ENCODE data around the gene RPRML.

- TF ChIP-seq, protein P1, sequence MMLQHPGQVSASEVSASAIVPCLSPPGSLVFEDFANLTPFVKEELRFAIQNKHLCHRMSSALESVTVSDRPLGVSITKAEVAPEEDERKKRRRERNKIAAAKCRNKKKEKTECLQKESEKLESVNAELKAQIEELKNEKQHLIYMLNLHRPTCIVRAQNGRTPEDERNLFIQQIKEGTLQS (IDR thresholded peaks at IDR 0.05) = no peak
- TF ChIP-seq, protein P2, sequence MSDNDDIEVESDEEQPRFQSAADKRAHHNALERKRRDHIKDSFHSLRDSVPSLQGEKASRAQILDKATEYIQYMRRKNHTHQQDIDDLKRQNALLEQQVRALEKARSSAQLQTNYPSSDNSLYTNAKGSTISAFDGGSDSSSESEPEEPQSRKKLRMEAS (IDR thresholded peaks at IDR 0.05) = no peak
- TF ChIP-seq, protein P3, sequence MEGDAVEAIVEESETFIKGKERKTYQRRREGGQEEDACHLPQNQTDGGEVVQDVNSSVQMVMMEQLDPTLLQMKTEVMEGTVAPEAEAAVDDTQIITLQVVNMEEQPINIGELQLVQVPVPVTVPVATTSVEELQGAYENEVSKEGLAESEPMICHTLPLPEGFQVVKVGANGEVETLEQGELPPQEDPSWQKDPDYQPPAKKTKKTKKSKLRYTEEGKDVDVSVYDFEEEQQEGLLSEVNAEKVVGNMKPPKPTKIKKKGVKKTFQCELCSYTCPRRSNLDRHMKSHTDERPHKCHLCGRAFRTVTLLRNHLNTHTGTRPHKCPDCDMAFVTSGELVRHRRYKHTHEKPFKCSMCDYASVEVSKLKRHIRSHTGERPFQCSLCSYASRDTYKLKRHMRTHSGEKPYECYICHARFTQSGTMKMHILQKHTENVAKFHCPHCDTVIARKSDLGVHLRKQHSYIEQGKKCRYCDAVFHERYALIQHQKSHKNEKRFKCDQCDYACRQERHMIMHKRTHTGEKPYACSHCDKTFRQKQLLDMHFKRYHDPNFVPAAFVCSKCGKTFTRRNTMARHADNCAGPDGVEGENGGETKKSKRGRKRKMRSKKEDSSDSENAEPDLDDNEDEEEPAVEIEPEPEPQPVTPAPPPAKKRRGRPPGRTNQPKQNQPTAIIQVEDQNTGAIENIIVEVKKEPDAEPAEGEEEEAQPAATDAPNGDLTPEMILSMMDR (IDR thresholded peaks at IDR 0.05; ENCODE audit: low read depth, low read length, missing input control) = no peak
- TF ChIP-seq JUND (IDR thresholded peaks at IDR 0.05) (no peak), TAF1 (conservative IDR thresholded peaks at IDR 0.05) (no peak), YY1 (IDR thresholded peaks at IDR 0.05) (no peak), SP1 (IDR thresholded peaks at IDR 0.05) (no peak), HNF4A (conservative IDR thresholded peaks at IDR 0.05) (no peak), FOXA1 (IDR thresholded peaks at IDR 0.05) (no peak), RXRA (IDR thresholded peaks at IDR 0.05) (no peak), GABPA (IDR thresholded peaks at IDR 0.05 in 1 of 2, conservative IDR thresholded peaks at IDR 0.05 in 1 of 2) (no peak)
- TF ChIP-seq, protein P4, sequence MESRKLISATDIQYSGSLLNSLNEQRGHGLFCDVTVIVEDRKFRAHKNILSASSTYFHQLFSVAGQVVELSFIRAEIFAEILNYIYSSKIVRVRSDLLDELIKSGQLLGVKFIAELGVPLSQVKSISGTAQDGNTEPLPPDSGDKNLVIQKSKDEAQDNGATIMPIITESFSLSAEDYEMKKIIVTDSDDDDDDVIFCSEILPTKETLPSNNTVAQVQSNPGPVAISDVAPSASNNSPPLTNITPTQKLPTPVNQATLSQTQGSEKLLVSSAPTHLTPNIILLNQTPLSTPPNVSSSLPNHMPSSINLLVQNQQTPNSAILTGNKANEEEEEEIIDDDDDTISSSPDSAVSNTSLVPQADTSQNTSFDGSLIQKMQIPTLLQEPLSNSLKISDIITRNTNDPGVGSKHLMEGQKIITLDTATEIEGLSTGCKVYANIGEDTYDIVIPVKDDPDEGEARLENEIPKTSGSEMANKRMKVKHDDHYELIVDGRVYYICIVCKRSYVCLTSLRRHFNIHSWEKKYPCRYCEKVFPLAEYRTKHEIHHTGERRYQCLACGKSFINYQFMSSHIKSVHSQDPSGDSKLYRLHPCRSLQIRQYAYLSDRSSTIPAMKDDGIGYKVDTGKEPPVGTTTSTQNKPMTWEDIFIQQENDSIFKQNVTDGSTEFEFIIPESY (IDR thresholded peaks at IDR 0.05) = no peak
- TF ChIP-seq, protein P5, sequence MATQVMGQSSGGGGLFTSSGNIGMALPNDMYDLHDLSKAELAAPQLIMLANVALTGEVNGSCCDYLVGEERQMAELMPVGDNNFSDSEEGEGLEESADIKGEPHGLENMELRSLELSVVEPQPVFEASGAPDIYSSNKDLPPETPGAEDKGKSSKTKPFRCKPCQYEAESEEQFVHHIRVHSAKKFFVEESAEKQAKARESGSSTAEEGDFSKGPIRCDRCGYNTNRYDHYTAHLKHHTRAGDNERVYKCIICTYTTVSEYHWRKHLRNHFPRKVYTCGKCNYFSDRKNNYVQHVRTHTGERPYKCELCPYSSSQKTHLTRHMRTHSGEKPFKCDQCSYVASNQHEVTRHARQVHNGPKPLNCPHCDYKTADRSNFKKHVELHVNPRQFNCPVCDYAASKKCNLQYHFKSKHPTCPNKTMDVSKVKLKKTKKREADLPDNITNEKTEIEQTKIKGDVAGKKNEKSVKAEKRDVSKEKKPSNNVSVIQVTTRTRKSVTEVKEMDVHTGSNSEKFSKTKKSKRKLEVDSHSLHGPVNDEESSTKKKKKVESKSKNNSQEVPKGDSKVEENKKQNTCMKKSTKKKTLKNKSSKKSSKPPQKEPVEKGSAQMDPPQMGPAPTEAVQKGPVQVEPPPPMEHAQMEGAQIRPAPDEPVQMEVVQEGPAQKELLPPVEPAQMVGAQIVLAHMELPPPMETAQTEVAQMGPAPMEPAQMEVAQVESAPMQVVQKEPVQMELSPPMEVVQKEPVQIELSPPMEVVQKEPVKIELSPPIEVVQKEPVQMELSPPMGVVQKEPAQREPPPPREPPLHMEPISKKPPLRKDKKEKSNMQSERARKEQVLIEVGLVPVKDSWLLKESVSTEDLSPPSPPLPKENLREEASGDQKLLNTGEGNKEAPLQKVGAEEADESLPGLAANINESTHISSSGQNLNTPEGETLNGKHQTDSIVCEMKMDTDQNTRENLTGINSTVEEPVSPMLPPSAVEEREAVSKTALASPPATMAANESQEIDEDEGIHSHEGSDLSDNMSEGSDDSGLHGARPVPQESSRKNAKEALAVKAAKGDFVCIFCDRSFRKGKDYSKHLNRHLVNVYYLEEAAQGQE (IDR thresholded peaks at IDR 0.05) = no peak
These were observed 49.0 kb downstream of the RPRML start for GRCh38 chr17:46930051-46930450.

All from liver (tissue), 3 donors.